HG03432 (cell line): ENCODE data around the gene DGLUCY.
"Not testable (repeated sequence)": the region's sequence is repeated elsewhere in the genome, so short reads cannot be mapped to it uniquely, and the experiment has no call there.

Experiments
- ATAC-seq: cut with Tn5 transposase; IDR thresholded peaks from one replicate; pipeline ENCODE4 v1.9.1; 2021; ENCODE audit warnings: mild to moderate bottlenecking, moderate library complexity; ENCODE audit not compliant: unreplicated experiment

Gene DGLUCY

DNA sequence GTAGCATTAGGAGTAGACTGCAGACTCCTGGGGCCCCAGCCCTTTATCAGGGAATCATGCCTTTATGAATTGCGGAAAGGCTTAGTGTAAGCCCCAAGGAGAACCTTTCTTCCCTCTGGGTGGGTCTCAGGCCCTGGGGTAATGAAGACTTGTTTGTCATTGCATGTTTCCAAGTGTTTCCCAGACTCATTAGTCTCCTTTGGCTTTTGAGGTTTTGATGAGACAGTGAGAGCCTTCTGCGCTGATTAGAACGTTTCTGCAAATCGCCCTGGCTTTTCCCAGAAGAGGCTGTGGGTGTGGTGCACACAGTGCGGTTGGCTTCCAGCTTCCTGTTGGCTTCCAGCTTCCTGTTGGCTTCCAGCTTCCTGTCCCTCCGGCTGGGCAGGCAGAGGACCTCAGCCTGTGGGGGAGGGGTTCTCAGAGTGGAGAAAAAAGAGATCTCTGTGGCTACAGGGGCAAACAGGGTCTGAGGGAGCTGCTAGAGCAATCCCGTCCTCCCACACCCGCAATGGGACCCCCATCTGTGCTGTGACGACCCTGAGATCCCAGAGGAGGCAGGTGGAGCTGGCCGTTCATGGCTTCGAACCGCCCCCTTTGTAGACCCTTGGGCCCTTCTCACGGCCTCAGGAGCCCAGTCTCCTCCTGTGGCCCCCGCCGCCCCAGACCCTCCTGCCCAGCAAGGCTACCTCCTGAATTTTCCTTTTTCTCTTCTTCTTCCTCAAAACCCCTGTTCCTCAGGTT, 88.5 kb downstream of the DGLUCY start:
- ATAC-seq, result no peak

DNA sequence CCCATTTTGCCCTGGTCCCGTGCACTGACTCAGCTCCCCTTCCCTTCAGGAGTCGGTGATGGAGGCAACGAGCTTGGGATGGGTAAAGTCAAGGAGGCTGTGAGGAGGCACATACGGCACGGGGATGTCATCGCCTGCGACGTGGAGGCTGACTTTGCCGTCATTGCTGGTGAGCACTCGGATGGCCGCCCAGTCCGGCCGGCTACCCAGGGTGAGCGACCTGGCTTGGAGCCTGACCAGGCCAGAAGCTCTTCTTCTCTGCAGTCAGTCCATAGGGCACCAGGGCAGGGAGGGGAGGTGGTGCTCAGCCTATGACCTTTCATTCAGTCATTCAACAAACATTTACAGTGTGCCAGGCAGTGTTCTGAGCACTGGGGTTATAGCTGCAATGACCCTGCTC, 90.8 kb downstream of the DGLUCY start:
- ATAC-seq, result no peak

DNA sequence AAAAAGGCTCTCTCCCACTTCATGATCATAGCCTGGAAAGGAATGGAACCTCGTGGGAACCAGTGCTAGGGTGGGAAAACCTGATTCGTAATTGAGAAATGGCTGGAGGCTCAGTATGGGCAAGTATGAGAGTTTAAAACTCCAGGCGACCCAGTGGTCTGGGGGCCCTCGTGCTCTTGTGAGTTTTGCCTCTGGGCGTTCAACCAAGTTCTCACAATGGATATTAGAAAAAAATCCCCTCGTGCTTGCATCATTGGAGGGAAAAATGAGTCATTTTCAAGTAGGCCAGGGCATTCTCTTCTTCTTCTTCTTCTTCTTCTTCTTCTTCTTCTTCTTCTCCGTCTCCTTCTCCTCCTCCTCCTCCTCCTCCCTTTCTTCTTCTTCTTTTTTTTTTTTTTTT, 91.6 kb downstream of the DGLUCY start:
- no peak for ATAC-seq

DNA sequence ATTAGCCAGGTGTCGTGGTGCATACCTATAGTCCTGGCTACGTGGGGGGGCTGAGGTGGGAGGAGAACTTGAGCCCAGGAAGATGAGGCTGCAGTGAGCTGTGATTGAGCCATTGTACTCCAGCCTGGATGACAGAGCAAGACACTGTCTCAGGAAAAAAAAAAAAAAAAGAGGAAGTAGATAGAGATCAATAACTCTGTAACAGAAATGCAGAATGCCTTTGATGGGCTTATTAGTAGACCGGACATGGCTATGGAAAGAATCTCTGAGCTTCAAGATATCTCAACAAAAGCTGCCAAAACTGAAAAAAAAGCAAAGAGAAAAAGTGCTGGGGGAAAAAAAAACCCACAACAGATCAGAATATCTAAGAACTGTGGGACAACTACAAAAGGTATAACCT, 93.1 kb downstream of the DGLUCY start:
- no peak for ATAC-seq

DNA sequence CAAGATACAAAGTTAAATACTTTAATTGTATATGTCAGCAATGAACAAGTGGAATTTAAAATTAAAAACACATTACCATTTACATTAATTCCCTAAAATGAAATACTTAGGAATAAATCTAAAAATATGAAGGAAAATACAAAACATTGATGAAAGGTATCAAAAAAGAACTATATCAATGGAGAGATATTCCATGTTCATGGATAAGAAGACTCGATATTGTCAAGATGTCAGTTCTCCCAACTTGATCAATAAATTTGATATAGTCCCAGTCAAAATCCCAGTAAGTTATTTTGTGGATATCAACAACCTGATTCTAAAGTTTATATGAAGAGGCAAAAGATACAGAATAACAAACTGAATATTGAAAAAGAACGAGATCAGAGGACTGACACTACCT, 97.1 kb downstream of the DGLUCY start:
- ATAC-seq, result no peak

DNA sequence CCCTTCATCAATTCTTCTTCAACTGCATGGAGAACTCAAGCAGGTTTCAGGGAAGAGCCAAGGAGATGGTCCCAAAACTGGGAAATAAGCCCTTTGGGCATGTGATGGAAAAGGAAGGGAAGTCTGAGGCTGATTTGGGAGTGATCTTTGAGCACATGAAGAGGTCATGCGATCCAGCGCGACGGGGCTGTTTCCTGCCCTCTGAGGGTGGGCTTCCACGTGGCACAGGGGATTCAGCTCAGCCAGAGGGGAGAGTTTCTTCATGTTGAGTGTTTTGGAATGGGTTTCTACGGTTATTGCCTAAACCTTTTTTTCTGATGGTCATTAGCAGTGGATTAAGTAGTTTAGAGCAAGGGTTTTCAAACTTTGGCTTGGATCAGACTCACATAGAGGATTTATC, 100.4 kb downstream of the DGLUCY start:
- no peak for ATAC-seq

DNA sequence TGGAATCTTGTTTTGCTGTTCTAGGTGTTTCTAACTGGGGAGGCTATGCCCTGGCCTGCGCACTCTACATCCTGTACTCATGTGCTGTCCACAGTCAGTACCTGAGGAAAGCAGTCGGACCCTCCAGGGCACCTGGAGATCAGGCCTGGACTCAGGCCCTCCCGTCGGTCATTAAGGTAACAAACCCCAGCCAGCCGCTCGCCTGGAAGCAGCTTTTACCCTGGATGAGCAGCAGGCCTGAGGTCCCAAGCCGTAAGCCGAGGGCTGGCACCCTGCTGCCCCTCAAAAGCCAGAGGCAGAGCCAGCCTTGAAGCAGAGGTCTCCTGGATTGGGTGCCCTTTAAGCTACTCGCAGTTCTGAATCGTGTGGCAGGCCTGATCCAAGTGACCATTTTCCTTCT, 101.5 kb downstream of the DGLUCY start:
- ATAC-seq, result no peak

DNA sequence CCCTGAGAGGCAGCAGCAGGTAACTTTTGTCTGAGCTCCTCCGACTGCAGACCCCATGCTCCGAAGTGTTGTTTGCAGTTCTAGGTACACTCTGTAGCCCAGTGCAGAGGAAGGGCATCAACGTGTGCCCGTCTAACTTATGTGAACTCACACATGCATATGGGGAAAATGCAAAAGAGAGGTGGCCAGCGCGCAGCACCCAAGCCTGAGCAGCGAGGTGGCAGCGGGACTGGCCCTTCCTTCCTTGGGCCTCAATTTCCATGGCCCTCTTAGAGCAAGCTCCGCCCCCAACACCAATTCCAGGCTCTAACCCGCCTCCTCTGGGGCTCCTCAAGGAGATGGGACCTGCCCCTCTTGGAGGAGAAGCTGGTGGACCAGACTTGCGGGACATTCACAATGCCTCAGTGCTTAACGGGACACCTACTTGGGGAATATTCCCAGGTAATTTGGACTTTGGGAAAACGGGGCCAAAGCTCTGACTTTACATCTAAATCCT, 102.9 kb downstream of the DGLUCY start:
- ATAC-seq, result no peak

DNA sequence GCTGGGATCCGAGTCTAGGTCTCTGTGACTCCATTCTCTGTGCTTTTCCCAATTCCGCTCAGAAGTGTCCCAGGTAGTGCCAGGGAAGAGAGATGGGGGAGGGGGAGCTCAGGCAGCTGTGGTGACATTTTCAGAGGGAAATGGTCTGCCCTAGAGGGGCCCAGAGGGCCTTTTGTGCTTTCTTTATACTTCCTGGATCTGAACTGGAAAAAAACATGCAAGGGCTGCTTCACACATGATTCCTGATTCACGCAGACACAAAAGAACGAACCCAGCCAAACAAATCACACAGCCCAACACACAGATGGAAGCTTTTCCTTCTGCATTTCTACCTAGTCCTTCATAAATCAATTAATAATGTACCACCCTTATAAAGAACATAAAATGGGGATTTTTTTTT, 104.1 kb downstream of the DGLUCY start:
- no peak for ATAC-seq

DNA sequence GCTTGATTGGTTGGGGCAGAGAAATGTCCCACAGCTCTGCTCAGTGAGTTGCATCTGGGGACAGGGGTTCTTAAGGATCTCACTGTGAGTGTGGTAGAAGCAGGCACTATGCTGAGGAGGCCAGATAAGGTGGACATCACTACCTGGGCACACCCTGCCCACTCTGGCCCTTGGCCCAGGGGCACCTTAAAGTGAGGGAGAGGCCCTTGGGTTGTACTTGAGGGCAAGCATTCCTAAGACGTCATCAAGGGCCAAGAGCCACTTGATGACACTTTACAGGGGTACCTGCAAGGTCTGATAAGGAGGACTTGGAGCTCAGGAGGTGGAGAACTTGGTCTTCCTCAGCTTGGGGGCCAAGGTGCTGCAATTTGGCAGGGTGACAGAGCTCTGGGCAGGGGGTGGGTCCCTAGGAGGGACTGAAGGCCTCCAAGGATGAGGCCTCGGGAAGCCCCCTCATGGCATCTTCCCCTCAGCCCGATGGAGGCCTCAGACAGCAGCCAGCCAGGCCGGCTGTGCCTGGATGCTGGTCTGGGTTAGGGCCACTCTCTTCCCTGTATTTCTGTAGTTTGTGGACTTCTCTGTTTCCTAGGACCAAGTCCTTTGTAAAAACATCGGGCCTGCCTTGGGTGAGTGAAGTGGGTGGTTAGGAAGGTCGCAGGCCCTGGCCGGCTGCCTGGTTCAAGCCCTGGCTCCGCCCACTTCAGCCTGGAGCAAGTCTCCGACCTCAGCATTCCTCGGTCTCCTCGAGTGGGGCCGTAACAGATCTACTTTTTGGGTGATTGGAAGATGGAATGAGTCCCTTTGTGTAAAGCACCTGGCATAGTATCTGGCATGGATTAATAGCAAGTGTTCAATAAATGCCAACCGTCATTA, 105.9 kb downstream of the DGLUCY start:
- ATAC-seq, result no peak

DNA sequence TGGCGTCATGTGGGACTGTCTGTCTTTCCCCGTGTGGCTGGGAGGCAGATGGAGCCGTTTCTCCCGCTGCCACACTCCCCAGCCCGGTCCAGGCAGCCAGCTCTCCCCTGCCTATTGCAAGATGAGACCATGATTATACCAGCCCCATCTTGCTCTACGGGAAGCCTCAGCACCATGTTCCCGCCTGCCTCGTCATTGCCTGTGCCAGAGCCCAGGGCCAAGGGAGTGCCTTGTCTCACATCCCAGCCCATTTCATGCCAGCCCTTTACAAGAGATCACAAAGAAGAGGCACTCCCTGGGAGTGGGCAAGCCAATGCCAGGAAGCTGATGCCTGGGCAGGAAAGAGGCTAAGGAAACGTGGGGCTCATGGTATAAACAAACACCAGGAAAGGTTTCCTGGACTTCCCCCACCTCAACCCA, 106.7 kb downstream of the DGLUCY start:
- ATAC-seq, result no peak

DNA sequence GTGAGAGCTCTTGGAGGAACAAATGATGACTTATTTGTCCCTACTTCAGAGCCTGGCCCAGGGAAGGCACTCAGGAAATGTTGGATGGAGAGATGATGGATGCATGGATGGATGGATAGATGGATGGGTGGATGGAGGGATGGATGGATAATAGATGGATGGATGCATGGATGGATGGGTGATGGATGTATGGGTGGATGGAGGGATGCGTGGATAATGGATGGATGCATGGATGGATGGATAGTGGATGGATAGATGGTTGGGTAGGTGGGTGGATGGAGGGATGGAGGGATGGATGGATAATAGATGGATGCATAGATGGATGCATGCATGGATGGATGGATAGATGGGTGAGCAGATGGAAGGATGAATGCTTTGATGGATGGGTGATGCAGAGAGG, 107.4 kb downstream of the DGLUCY start:
- no peak for ATAC-seq

DNA sequence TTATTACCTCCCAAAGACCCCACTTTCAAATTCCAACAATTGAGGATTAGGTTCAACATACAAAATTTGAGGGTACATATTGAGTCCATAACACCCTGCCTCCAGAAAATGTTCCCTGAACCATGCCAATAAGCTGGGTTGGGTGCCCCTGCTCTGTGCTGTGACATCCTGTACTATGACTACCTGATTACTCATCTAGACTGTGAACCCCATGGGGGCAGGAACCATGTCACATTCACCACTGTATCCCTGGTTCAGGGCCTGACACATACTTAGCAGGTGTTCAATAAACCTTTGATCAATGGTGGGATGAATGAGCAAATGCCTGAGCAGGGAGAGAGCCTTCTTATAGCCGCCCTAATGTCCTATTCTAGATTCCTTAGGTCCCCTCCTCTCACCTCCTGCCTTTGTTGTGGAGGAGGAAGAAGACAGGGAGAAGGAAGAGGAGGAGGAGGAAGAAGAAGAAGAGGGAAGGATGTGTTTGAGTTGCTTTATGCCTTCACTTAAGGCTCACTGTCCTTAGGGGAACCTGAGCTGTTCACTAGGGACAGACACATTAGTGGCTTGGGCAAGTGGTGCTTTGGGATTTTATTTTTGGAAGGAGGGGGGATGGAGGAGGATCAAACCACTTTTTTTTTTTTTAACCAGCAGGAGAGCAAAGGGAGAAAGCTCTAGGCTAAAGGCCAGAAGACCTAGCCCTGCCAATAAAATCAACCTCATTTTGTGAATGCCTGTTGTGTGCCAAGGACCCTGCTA, 109.3 kb downstream of the DGLUCY start:
- ATAC-seq, result no peak

DNA sequence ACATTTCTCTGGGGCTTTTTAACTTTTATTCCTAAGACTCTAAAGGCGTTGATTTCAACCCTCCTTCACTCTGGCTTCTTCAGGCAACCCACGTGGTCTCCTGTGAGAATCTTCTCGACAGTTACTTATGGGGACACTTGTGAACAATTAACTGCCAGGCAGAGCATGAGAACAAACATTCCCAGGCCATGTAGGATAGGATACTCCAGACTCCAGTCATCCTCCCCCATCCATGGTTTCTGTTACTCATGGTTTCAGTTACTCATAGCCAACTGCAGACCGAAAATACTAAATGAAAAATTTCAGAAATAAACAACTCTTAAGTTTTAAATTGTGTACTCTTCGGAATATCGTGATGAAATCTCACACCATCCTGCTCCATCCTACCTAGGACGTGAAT, 111.2 kb downstream of the DGLUCY start:
- ATAC-seq, result no peak

DNA sequence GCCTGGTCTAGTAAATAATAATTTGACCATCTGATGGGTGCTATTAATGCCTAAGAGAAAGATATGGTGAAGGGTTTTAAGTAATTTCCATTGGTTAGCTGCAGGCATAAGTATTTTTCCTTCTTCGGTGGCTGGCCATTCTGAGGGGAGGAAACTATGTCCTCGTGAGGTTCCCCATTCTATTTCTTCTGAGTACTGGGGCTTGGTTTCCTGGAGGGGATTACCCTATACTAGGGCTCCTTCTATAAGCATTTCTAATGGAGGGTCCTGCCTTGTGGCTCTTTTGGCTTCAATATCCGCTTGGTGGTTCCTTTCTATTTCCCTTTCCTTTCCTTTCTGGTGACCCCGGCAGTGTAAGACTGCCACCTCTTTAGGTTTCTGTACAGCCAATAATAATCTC, 112.5 kb downstream of the DGLUCY start:
- not testable (repeated sequence) for ATAC-seq

DNA sequence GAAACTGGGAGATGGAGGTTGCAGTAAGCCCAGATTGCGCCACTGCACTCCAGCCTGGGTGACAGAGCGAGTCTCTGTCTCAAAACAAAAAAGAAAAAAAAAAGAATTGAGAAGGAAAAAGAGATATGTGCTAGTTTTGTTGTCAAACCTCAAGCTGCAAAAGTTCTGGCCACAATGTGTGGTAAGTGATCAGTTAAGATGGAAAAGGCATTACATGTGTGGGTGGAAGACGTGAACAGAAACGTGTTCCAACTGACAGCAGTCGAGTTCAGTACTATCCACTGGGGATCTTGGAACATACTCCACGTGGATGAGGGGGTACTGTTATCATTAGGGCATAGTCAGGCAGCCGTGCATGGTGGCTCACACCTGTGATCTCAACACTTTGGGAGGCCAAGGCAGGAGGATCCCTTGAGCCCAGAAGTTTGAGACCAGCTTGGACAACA, 113.3 kb downstream of the DGLUCY start:
- ATAC-seq, result no peak

DNA sequence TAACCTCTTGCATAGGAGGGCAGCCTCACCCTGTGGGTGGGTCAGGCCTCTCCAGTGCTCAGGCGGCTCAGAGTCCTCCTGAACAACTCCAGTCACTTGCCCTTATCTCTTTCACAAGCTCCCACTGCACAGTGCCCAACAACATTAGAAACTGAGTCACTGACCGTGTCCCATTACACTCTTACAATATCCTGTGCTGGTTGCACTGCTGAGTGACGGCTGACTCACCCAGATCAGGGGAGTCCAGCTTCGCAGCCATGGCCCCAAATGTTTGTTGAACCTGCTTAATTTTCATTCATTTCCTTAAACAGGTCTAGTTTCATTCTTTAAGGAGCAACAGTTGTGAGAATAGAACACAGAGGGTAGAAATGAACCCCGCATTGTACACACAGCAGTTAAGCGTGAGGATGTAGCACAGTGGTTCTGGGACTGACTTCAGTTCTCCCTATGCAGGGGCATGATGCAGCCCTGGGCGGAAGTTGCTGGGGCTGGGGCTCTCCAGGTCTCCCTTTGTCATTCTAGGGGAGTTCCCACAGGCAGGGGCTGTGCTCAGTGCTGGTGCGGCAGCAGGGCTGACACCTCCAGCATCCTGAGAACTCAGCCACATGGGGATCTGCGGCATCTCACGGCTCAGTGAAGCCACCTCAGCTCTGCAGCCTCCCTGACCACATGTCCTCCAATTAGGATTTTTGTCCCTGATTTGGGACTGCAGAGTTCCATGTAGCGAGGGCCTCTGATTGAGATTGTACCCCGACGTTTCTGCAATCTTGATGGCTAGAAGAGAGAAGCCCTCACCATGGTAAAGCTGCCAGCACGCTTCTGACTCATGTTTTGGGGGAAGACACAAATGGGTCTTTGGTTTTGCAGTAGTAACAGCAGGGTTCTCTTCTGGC, 114.5 kb downstream of the DGLUCY start:
- ATAC-seq, result peak; percentile 88

DNA sequence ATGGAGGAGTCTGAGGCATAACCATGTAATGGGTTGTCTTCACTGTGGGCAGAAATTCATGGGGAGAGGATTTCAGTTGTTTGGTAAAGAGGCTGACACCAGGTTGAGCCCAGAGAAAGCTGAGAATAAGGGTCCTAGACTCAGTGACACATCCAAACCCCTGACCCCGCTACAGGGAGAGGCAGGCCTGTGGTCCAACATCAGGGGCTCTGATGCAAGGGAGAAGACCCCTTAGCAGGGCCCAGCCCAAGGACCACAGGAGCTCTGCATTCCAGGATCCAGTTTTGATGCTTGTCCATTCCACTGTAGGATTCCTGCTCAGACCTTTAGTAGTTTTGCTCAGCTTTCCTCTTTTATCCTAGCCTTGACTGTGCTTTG, 115.1 kb downstream of the DGLUCY start:
- no peak for ATAC-seq

DNA sequence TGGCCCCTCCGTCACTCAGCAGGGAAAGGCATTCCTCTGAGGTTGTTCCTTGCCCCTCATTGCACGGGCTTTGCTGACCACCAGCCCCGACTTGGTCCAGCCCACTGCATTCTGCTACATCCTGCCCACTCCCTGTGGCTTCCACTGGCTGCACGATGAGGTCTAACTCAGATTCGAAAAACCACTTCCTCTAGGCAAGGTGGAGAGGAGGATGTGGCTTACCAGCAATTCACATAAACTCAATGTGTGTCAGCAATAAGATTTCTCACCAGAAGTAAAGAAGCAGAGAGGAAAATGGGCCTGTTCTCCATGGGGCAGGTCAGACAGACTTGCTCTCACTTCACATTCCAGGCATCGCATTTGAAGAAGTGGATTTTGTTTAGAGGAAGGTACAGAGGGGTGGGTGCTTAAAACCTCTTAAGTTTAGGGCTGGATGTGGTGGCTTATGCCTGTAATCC, 115.9 kb downstream of the DGLUCY start:
- peak; percentile 77 for ATAC-seq

DNA sequence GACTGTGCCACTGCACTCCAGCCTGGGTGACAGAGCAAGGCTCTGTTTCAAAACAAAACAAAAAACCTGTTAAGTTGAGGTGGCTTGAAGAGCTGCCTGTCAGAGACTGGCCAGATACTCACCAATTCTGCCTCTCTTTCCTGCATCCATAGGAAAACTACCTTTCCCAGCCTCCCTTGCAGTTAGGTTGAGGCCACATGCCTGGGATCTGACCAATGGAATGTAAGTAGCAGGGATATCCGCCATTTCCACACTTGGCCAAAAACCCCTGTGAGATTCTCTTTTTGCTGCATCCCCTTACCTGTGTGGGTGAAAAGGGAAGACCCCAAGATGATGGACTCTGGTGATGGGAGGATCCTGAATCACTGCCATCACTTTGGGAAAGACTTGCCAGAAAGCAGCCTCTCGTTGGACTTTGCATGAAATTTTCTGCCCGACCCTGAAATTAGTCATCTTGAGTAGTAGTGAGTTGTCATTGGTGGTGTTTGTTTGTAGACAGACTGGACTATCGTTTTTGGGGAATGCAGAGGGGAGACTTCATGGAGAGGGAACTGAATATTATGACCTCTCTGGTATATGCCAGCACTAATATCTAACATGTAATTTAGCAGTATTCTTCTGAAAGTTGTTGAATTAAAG, 116.6 kb downstream of the DGLUCY start:
- ATAC-seq, result no peak
